ENCODE measurements around the gene ROBO4. TPM values are rescaled to one million over a fixed set of nuclear protein-coding genes. Genes with fewer than 3 reads are reported as not detected.

Gene ROBO4
- total RNA-seq, 1 donor from 2014 or later = 28.8 TPM

- DNase-seq (ENCODE audit: low spot score) = no peak
- no peak for TF ChIP-seq CTCF (IDR thresholded peaks at IDR 0.05; ENCODE audit: unreplicated experiment)
- Mint-ChIP-seq H3K4me1 (ENCODE audit: unreplicated experiment) (peaks cover 10% of the 10 kb centered on the region), H3K36me3 (ENCODE audit: low read depth, unreplicated experiment) (peaks cover 10% of the 10 kb centered on the region), H3K9me3 (ENCODE audit: unreplicated experiment) (no peaks in the 10 kb centered on the region), H3K27ac (ENCODE audit: unreplicated experiment) (no peak overlapping the region), H3K27me3 (ENCODE audit: unreplicated experiment) (peaks cover 31% of the 10 kb centered on the region), H3K4me3 (ENCODE audit: unreplicated experiment) (no peak overlapping the region)
These were observed 56.5 kb downstream of the ROBO4 start for GRCh38 chr11:124841201-124841600.

GRCh38 chr11:124840666-124841065, 57.0 kb downstream of the ROBO4 start:
- no peak overlapping the region for H3K27ac Mint-ChIP-seq (ENCODE audit: unreplicated experiment)
- no peak for DNase-seq (ENCODE audit: low spot score)

GRCh38 chr11:124839972-124840621, 57.6 kb downstream of the ROBO4 start:
- no peak overlapping the region for H3K27ac Mint-ChIP-seq (ENCODE audit: unreplicated experiment)
- peaks cover 13% of the 10 kb centered on the region for H3K4me1 Mint-ChIP-seq (ENCODE audit: unreplicated experiment)
- no peak for DNase-seq (ENCODE audit: low spot score)
- peaks cover 6% of the 10 kb centered on the region for H3K36me3 Mint-ChIP-seq (ENCODE audit: low read depth, unreplicated experiment)
- H3K4me3 Mint-ChIP-seq (ENCODE audit: unreplicated experiment) = peak overlapping the region; percentile 50
- H3K9me3 Mint-ChIP-seq (ENCODE audit: unreplicated experiment) = no peaks in the 10 kb centered on the region
- no peak for TF ChIP-seq CTCF (IDR thresholded peaks at IDR 0.05; ENCODE audit: unreplicated experiment)
- peaks cover 23% of the 10 kb centered on the region for H3K27me3 Mint-ChIP-seq (ENCODE audit: unreplicated experiment)

More at GRCh38 chr11:124840666-124841065, 57.0 kb downstream of the ROBO4 start:
- H3K9me3 Mint-ChIP-seq (ENCODE audit: unreplicated experiment) = no peaks in the 10 kb centered on the region
- H3K27me3 Mint-ChIP-seq (ENCODE audit: unreplicated experiment) = peaks cover 26% of the 10 kb centered on the region
- peak overlapping the region; percentile 50 for H3K4me3 Mint-ChIP-seq (ENCODE audit: unreplicated experiment)
- TF ChIP-seq CTCF (IDR thresholded peaks at IDR 0.05; ENCODE audit: unreplicated experiment) = no peak
- H3K4me1 Mint-ChIP-seq (ENCODE audit: unreplicated experiment) = peaks cover 13% of the 10 kb centered on the region
- H3K36me3 Mint-ChIP-seq (ENCODE audit: low read depth, unreplicated experiment) = peaks cover 6% of the 10 kb centered on the region

GRCh38 chr11:124839128-124839971, 58.3 kb downstream of the ROBO4 start:
- peaks cover 13% of the 10 kb centered on the region for H3K4me1 Mint-ChIP-seq (ENCODE audit: unreplicated experiment)
- H3K36me3 Mint-ChIP-seq (ENCODE audit: low read depth, unreplicated experiment) = peaks cover 6% of the 10 kb centered on the region
- H3K27me3 Mint-ChIP-seq (ENCODE audit: unreplicated experiment) = peaks cover 22% of the 10 kb centered on the region
- no peaks in the 10 kb centered on the region for H3K9me3 Mint-ChIP-seq (ENCODE audit: unreplicated experiment)
- TF ChIP-seq CTCF (IDR thresholded peaks at IDR 0.05; ENCODE audit: unreplicated experiment) = no peak
- no peak overlapping the region for H3K4me3 Mint-ChIP-seq (ENCODE audit: unreplicated experiment)
- DNase-seq (ENCODE audit: low spot score) = peak; percentile 15
- H3K27ac Mint-ChIP-seq (ENCODE audit: unreplicated experiment) = no peak overlapping the region

- DNase-seq (ENCODE audit: low spot score) = no peak
- Mint-ChIP-seq H3K9me3 (ENCODE audit: unreplicated experiment) (no peaks in the 10 kb centered on the region), H3K4me1 (ENCODE audit: unreplicated experiment) (peaks cover 13% of the 10 kb centered on the region), H3K27ac (ENCODE audit: unreplicated experiment) (no peak overlapping the region), H3K4me3 (ENCODE audit: unreplicated experiment) (no peak overlapping the region), H3K36me3 (ENCODE audit: low read depth, unreplicated experiment) (peaks cover 6% of the 10 kb centered on the region), H3K27me3 (ENCODE audit: unreplicated experiment) (peaks cover 22% of the 10 kb centered on the region)
- TF ChIP-seq CTCF (IDR thresholded peaks at IDR 0.05; ENCODE audit: unreplicated experiment) = no peak
These were observed 58.9 kb downstream of the ROBO4 start for GRCh38 chr11:124838805-124839127.

Measured in endothelial cell (in vitro differentiated cells).